ENCODE data around the gene TPGS1.

Gene TPGS1

GRCh38 chr19:522726-523125, 15.4 kb downstream of the TPGS1 start:
- DNase-seq: no peak

DNA sequence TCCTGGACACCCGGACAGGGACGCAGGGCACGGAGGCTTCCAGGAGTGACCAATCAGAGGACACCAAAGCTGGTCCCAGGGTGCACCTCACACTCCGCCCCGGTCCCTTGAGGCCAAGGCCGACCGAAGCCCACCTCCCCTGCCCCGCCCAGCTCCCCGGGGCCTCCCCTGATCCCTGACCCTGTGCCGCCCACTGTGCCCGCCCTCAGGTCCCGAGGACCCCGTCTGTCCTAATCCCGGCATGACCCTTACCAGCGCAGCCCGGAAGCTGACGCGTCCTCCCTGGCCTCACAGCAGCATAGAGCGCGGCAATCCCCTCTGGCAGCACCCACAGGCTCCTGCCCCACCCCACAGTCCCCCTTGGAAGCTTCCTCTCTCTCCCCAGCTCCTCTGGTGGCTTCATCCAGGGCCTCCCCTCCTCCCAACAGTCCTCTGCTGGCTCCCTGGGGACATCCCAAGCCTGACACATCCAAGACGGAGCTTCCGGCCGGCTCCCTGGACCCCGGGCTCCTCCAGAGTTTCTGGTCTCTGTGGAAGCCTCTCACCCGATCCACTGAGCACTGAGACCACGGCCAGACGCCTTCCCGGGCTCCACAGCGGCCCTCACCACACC, 16.9 kb downstream of the TPGS1 start:
- DNase-seq: no peak

GRCh38 chr19:525029-525428, 17.7 kb downstream of the TPGS1 start:
- no peak for DNase-seq

- no peak for DNase-seq
Measured at GRCh38 chr19:525857-526419, 18.6 kb downstream of the TPGS1 start.

DNA sequence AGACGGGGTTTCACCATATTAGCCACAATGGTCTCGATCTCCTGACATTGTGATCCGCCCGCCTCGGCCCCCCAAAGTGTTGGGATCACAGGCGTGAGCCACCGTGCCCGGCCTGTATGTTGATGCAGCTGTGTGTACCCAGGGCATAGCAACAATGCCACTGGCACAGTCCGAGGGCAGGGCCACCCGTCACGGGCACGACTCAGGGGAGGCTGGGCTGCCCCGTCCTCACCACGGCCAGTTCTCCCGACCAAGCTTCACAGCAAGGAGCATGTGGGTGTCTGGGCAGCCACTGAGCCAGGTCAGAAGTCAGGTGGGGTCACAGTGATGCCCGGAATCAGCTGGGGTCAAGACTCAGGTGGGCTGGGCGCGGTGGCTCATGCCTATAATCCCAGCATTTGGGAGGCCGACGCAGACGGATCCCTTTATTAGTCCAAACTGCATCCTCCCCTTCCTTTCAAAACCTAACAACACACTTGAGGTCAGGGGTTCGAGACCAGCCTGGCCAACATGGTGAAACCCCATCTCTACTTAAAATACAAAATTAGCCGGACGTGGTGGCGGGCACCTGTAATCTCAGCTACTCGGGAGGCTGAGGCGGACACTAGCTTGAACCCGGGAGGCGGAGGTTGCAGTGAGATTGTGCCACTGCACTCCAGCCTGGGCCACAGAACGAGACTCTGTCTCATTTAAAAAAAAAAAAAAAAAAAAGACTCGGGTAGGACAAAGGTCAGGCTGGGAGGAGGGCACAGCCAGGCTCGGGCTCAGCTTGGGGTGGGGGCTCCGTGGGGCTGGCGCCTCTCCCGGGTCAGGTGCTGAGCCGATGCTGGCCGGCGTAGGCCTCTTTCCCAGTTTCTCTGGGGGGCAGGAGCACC, 23.1 kb downstream of the TPGS1 start:
- DNase-seq: no peak

- no peak for DNase-seq
Measured at GRCh38 chr19:531009-531752, 23.9 kb downstream of the TPGS1 start.

GRCh38 chr19:531753-532560, 24.7 kb downstream of the TPGS1 start, which contains the start of gene CDC34:
Gene CDC34 (plus strand): TSS chr19:531760. CDS start chr19:531932, 172 bp downstream.
- DNase-seq: no peak

GRCh38 chr19:532561-533363, 25.5 kb downstream of the TPGS1 start:
- DNase-seq: no peak

GRCh38 chr19:533364-534058, 26.2 kb downstream of the TPGS1 start:
- DNase-seq: no peak

GRCh38 chr19:534088-534487, 26.8 kb downstream of the TPGS1 start:
- no peak for DNase-seq

GRCh38 chr19:535017-535835, 27.9 kb downstream of the TPGS1 start:
- DNase-seq: no peak

- no peak for DNase-seq
Measured at GRCh38 chr19:536031-536880, 29.0 kb downstream of the TPGS1 start.

GRCh38 chr19:536881-537404, 29.6 kb downstream of the TPGS1 start:
- no peak for DNase-seq

DNA sequence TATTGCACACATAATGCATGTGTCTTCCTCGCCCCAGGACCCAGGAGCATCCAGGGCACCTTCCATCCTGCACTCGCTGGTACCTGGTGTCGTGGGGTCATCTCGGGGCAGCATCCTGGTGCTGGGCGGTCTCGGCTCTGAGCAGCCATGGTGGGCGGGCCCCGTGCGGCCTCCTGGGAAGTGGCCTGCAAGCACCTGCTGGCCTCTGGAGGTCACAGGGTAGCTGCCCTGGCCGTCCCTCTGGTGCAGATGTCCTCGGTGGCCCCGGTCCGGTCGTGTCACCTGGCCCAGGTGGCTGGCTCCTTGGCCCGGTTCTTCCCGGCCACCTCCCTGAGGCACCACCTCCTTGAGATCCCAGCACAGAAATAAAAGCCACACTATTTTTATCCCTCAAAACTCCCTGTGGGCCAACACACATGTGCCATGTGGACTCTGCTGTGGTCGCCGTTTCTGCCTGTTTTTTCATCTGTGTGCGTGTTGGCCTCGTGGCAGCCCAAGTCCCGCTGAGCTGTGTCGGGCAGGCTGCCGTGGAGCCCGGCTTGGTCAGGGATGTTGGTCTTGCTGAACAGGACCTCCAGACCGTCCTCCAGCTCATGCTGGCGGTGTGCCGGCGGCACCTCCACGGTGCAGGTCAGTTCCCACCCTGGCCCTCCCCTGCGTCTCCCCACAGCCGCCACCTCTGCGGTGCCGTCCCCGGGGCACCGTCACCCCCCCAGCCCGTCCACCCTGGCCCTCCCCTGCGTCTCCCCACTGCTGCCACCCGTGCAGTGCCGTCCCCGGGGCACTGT, 31.5 kb downstream of the TPGS1 start:
- DNase-seq: no peak

DNA sequence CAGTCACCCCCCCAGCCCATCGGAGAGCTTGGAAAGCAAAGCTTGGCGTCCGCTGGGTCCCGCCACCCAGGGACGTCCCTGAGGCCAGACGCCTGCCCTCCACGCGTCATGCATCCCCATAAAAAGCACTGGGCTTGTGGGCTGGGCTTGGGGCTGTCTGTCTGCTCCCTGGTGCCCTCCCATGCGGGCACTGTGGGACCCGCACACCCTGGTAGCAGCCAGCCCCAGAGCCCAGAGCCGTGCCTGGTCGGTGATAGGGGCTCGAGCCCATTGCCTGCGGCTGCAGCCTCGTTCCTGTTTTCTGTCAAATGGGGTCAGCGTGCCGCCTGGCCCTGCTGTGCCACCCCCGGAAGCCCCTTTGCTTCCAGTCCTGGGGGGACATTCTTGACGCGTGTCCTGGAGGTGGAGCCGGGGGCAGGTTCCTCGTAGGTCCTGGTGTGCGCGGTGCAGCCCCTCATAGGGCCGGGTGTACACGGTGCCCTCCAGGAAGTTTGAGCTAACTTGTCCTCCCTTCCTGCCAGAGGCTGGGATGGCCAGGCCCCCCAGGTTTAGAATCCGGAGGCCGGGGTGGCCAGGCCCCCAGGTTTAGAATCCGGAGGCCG, 32.2 kb downstream of the TPGS1 start:
- no peak for DNase-seq

DNA sequence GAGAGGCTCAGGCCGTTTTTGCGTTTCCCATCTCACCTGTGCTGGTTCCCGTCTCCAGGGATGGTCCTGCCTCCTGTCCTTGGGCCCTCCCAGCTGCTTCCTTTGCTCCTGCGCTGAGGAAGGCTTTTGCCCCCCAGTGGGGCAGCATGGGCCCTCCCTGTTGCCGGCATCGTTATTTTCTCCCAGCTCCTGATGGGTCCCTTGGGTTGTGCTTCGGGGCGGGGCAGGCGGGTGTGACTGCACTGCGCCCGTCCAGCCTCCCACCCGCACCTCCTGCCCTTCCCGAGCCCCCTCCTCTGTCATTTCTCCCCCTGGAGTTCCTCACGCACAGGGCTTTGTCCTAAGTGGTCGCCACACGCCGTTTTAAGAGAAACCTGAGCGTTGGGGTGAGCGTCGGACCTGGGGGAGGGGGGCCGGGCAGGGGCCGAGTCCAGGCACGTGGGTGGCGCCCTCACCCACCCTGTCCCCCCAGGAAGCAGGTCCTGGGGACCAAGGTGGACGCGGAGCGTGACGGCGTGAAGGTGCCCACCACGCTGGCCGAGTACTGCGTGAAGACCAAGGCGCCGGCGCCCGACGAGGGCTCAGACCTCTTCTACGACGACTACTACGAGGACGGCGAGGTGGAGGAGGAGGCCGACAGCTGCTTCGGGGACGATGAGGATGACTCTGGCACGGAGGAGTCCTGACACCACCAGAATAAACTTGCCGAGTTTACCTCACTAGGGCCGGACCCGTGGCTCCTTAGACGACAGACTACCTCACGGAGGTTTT, 33.8 kb downstream of the TPGS1 start:
- DNase-seq: no peak

- DNase-seq: no peak
Measured at GRCh38 chr19:541699-542098, 34.4 kb downstream of the TPGS1 start.
